Measurements from ENCODE around the gene NAGA.

Gene NAGA

DNA sequence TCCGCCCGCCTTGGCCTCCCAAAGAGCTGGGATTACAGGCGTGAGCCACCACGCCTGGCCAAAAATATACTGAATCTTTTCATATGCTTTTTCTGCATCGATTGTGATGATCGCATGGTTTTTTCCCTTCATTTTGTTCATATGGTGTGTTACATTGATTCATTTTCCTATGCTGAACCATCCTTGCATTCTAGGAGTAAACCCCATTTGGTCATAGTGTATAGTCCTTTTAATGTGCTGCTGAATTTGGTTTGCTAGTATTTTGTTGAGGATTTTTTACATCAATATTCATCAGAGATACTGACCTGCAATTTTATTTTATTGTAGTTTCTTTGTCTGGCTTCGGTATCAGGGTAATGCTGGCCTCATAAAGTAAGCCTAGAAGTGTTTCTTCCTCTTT, 59.8 kb downstream of the NAGA start:
- ATAC-seq, result no peak
- TF ChIP-seq BACH2 (CRISPR knock-in tag; IDR thresholded peaks at IDR 0.05; ENCODE audit: borderline replicate concordance), result no peak
- no peak for TF ChIP-seq GLIS3 (CRISPR knock-in tag; IDR thresholded peaks at IDR 0.05)
- TF ChIP-seq ZNF70 (CRISPR knock-in tag; IDR thresholded peaks at IDR 0.05), result no peak
- no peak for TF ChIP-seq OSR1 (CRISPR knock-in tag; IDR thresholded peaks at IDR 0.05)

Data from SK-N-SH treated with all-trans-retinoic acid at 6 μM for 48 hours (cell line).